ENCODE data around the gene USP36. TPM values are rescaled to one million over a fixed set of nuclear protein-coding genes. Genes with fewer than 3 reads are reported as not detected.

The USP36 gene
- total RNA-seq, 1 experiment from 2014 or later, result 24.6 TPM

DNA sequence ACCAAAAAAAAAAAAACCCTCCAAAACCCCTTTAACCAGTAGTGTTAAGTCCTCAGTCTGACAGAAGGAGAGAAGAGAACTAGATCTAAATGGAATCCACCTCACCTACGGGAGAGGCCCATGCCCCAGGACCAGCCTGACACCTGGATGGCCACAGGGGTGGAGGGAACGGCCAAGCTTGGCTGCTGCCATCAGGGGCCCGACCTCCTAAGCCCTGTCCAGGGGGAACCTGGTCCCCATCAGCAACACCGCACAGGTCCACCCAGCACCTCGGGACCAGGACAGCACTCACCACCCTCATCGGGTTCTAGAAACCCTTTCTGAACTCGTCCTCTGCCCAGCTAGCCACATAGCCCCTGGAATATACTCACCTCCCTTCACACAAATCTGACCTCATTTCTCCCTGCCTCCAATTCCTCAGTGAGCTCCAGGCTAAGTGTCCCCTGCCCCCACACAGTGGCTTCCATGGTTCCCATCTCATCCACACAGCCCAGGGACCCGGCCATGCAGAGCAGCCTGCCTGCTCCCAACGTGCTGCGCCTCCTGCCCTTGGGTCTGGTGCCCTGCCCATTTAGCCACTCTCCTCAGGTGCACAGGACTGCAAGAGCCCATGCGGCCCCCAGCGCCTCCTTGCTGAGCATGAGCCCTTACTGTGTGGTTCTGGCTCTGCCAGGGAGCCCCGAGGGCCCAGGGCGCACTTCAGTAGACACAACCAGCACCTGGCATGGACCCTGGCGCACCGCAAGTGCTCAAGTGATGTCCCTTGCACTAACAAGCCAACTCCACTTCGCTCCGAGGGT is 40.3 kb downstream of the USP36 start:
- DNase-seq, result no peak
- no peaks in the 10 kb centered on the region for H3K27me3 ChIP-seq (ENCODE audit: control insufficient read depth, insufficient read depth, low read length)
- no peak overlapping the region for H3K4me3 ChIP-seq (ENCODE audit: insufficient read depth, low read depth, low read length)
- peaks cover 31% of the 10 kb centered on the region for H3K36me3 ChIP-seq (replicated peaks; ENCODE audit: control insufficient read depth, insufficient read depth, low read length)

DNA sequence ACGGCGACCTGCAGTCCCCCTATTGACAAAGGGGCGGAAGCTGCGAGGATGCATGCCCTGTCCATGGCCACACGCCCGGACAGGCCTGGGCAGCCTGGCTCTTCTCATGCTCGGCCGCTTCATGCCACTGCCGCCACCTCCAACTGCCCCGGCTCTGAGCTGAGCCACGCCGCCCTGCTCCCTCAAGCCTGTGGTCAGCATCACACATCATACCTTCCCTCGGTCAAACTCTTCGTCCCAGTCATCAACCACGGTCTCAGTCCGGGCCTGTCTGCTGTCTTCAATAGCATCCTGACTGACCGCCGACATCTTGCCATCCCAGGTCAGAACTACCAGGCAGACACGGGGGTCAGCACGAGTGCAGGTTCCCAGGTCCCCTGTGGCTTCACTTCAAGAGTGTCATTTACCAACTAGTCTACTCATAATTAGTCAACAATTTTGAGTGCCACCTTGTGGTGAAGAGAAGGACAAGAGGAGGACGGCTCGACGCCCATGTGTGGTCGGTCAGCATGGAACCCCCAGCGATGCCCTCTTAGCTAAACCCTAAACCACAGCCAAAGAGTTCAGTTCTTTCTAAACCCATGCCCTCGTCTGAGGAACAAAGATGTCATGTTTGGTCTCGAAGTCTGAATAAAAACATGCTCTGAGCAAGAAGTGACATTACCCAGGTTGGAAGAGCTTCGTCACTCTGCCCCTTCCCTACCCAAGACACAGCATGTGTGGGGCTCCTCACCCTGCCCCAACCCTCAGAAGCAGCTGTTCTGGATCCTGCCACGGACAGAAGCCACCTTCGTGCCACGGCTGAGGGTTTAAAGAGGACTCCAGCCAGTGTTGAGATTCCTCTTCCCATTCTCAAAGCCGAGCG is 41.7 kb downstream of the USP36 start:
- peaks cover 34% of the 10 kb centered on the region for H3K36me3 ChIP-seq (replicated peaks; ENCODE audit: control insufficient read depth, insufficient read depth, low read length)
- no peak overlapping the region for H3K4me3 ChIP-seq (ENCODE audit: insufficient read depth, low read depth, low read length)
- H3K27me3 ChIP-seq (ENCODE audit: control insufficient read depth, insufficient read depth, low read length), result no peaks in the 10 kb centered on the region
- DNase-seq, result peak; percentile 69

DNA sequence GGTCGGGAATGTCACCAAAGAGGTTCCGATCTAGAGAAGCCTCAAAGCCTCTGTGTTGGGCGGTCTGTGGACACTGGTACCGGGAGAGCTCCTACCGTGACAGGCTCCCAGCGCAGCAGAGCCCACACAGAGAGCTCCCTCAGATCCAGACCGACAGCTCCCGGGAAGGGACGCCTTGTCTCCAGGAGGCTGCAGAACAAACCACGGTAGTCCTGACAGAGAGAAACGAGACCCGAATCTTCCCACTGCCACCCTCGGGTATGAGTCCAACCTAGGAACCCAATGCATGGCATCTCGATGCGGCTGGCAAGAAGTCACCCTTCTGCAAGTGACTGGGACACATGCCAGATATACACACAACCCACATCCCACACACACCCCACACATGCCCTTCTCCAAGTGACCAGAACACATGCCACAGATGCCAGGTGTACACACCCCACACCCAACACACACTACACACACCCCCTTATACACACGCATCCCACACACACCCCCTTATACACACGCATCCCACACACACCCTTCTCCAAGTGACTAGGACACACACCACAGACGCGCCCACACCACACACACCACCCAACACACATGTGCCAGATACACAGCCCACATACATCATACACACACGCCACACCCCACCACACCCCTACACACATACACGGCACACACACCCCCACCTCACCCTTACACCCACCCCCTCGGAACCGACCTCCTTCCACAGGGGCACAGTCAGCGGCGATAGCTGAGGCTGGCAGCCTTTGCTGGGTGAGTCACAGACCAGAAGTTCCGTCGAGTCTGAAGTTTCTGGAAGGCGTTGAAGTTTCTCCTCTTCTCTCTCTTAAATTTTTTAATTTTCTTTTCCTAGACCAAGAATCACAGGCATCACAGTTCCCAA is 42.7 kb downstream of the USP36 start:
- Histone ChIP-seq H3K36me3 (replicated peaks; ENCODE audit: control insufficient read depth, insufficient read depth, low read length) (peaks cover 35% of the 10 kb centered on the region), H3K4me3 (ENCODE audit: insufficient read depth, low read depth, low read length) (no peak overlapping the region), H3K27me3 (ENCODE audit: control insufficient read depth, insufficient read depth, low read length) (no peaks in the 10 kb centered on the region)
- DNase-seq, result no peak

DNA sequence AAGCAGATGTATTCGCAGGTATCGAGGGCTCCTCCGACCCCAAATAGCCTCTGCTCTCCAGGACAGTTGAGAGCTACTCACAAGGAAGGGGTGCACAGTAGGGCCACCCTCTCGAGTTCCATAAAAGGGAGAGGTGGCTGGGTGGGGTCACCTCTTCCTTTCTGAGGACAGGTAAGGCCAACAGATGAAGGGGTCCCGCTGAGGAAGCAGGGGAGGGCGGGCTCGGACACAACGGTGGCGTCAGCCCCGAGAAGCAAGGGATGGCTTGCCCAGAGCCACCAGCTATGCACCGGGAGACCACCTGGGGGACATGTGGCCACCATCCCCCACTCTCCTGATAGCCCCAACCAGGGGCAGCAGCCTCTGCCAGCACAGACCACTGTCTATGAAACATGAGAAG is 43.4 kb downstream of the USP36 start:
- H3K27me3 ChIP-seq (ENCODE audit: control insufficient read depth, insufficient read depth, low read length), result no peaks in the 10 kb centered on the region
- DNase-seq, result no peak
- H3K4me3 ChIP-seq (ENCODE audit: insufficient read depth, low read depth, low read length), result no peak overlapping the region
- peaks cover 35% of the 10 kb centered on the region for H3K36me3 ChIP-seq (replicated peaks; ENCODE audit: control insufficient read depth, insufficient read depth, low read length)

DNA sequence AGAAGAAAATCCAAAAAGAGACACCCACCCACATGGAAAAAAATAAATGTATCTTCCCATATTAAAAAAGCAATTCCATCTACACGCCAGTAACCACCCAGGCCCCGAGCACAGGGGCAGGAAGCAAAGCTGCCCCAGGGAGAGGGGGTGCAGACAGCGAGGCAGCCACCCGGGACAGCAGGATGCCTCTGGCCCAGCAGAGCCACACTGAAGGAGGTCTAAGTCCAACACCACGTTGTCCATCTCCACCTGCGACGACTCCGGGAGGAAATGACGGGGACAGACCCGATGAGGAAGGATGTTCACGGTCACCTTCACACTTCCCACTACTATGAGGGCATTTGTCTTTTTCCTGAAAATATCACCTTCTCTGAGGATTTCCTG is 44.1 kb downstream of the USP36 start:
- Histone ChIP-seq H3K27me3 (ENCODE audit: control insufficient read depth, insufficient read depth, low read length) (no peaks in the 10 kb centered on the region), H3K36me3 (replicated peaks; ENCODE audit: control insufficient read depth, insufficient read depth, low read length) (peaks cover 33% of the 10 kb centered on the region), H3K4me3 (ENCODE audit: insufficient read depth, low read depth, low read length) (no peak overlapping the region)
- DNase-seq, result no peak

DNA sequence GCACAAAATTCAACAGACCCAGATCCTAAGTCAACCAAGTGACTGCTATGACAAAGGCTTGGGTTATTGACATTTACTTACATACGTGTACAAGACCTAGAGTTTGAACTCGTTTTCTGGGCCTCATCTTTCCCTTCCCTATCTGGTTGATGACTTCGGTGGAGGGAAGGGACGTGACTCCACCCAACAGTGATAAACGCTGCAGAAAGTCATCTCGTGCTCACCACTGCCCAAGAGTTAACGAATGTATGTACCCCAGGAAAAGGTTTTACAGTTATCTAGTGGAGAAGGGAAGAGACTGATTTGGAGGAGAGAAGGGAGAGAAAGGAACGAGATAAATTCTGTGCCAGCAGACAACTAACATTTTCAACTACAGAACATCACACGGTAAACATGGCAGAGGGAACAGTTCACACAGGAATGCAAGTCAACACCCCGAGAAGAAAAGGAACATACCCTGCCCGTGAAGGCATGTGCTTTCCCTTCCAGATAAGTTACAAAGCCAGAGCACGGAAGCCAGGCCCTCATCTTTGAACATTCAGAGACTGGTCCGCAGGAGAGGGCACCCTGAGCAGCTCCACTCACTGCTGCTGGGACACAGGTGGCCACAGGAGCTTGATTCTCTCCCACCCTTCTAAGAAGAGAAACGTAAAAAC is 44.6 kb downstream of the USP36 start:
- Histone ChIP-seq H3K27me3 (ENCODE audit: control insufficient read depth, insufficient read depth, low read length) (no peaks in the 10 kb centered on the region), H3K36me3 (replicated peaks; ENCODE audit: control insufficient read depth, insufficient read depth, low read length) (peaks cover 33% of the 10 kb centered on the region), H3K4me3 (ENCODE audit: insufficient read depth, low read depth, low read length) (no peak overlapping the region)
- DNase-seq, result no peak

DNA sequence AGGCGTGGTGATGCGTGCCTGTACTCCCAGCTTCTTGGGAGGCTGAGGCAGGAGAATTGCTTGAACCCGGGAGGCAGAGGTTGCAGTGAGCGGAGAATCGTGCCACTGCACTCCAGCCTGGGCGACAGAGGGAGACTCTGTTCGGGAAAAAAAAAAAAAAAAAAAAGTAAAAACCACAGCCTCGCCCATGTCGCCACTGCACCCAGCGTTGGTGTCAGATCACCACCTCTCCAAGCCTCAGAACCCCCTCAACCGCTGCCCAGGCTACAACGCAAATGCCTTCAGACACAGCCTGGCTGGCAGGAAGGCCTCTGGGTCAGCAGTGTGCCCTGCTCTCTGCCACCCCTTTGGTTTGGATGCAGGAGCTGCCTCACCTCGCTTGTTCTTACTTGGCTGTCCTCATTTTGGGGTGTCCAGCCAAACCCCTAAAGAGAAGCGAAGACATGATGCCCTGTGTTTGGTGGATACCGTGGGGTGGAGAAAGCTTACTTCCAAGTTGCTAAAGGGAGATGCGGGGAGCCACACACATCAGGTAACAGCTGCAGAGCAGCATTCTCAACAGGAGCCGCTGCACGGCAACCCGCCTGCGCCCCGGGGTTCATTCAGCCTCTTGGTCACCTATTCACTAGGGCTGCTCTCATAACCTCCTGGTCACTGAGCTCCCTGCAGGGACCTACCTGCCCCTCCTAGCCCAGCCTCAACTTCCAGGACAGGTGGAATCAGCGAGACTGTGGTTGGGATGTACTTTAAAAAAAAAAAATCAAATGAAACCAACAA is 45.6 kb downstream of the USP36 start:
- no peak for DNase-seq
- Histone ChIP-seq H3K36me3 (replicated peaks; ENCODE audit: control insufficient read depth, insufficient read depth, low read length) (peaks cover 33% of the 10 kb centered on the region), H3K4me3 (ENCODE audit: insufficient read depth, low read depth, low read length) (no peak overlapping the region), H3K27me3 (ENCODE audit: control insufficient read depth, insufficient read depth, low read length) (no peaks in the 10 kb centered on the region)

DNA sequence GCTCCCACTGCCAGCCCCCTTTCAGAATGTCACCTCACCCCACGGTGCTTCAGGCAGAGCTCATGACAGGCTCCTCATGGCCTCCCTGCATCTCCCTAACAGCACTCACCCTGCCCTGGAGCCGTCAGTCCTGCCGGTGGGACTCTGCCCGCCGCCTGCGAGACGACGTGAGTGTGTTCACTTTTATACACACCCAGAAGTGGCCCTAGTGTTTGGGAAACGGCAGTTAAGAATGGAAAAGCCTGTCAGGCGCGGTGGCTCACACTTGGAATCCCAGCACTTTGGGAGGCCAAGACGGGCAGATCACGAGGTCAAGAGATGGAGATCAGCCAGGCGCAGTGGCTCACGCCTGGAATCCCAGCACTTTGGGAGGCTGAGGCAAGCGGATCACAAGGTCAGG is 46.2 kb downstream of the USP36 start:
- Histone ChIP-seq H3K36me3 (replicated peaks; ENCODE audit: control insufficient read depth, insufficient read depth, low read length) (peaks cover 32% of the 10 kb centered on the region), H3K27me3 (ENCODE audit: control insufficient read depth, insufficient read depth, low read length) (no peaks in the 10 kb centered on the region), H3K4me3 (ENCODE audit: insufficient read depth, low read depth, low read length) (no peak overlapping the region)
- DNase-seq, result no peak

DNA sequence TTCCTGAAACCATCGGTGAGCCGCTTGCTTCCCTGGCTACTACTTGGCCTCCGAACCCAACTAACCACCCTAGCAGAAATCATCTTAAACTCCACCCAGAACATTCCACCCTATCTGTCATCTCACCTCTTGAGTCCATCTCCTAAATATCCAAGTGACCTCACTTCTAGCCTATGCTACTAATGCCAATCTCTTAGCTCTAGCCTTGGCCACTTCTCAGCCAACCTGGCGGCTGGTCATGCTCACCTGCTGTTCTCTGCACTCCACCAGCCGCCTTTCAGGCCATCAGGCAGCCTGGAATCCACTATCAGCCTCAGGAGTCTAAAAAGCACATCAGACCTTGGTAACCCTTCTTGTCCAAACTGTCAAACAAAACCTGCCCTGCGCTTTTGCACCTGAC is 46.6 kb downstream of the USP36 start:
- no peaks in the 10 kb centered on the region for H3K27me3 ChIP-seq (ENCODE audit: control insufficient read depth, insufficient read depth, low read length)
- H3K4me3 ChIP-seq (ENCODE audit: insufficient read depth, low read depth, low read length), result no peak overlapping the region
- H3K36me3 ChIP-seq (replicated peaks; ENCODE audit: control insufficient read depth, insufficient read depth, low read length), result peaks cover 29% of the 10 kb centered on the region
- DNase-seq, result no peak

DNA sequence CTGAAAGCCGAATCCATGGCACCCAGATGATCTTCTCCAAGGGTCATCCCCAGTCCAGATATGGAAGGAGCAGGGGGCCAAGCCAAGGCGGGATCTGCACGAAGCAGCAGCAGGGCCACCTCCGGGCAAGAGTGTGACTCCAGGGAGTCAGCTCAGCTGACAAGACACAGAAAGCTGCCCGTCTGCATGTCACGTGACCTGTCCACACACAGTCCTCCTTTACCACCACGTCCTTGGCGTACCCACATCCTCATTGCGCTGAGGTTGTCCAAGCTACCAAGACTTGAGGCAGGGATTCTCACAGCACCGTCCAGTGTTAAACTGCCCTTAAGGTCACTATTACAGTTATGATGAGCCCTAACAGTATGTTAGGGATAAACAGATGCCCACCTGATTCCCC is 47.2 kb downstream of the USP36 start:
- H3K4me3 ChIP-seq (ENCODE audit: insufficient read depth, low read depth, low read length), result no peak overlapping the region
- H3K36me3 ChIP-seq (replicated peaks; ENCODE audit: control insufficient read depth, insufficient read depth, low read length), result peaks cover 26% of the 10 kb centered on the region
- DNase-seq, result no peak
- H3K27me3 ChIP-seq (ENCODE audit: control insufficient read depth, insufficient read depth, low read length), result no peaks in the 10 kb centered on the region

DNA sequence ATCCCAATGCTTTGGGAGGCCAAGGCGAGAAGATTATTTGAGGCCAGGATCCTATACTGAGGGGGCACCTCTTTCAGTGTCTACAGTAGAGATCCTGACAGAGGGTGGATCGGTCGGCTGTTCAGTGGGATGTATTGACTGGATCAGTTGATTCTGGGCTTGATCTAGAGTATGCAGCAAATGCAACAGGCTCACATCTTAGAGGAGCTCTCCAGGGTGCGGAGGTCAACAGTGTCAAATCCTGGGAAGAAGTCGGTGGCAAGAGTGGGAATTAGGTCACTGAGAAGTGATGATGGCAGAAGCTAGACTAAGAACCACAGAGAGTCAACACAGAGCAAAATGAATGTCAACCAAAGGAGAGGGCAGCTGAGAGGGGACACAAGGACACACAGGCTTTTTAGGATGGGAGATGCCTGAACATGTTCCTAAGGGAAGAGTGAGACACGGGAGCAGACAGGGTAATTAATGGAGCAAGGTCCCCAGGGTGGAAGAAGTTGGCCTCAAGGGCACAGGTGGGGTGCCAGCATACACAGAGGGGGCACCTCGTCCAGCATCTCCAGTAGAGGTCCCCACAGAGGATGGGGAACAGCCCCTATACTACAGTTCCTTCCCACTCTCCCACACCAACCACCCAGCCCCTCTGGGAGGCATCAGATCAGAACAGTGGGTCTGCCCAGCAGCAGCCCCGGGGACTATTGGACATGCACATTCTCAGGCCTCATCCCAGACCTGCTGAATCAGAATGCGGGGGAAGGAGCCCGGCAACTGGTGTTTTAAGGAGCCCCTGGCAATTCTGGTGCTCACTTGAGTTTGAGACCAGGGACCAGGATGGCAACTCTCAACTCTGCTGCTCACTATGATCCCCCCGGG is 48.5 kb downstream of the USP36 start:
- DNase-seq, result no peak
- Histone ChIP-seq H3K27me3 (ENCODE audit: control insufficient read depth, insufficient read depth, low read length) (no peaks in the 10 kb centered on the region), H3K4me3 (ENCODE audit: insufficient read depth, low read depth, low read length) (no peak overlapping the region), H3K36me3 (replicated peaks; ENCODE audit: control insufficient read depth, insufficient read depth, low read length) (peaks cover 17% of the 10 kb centered on the region)

DNA sequence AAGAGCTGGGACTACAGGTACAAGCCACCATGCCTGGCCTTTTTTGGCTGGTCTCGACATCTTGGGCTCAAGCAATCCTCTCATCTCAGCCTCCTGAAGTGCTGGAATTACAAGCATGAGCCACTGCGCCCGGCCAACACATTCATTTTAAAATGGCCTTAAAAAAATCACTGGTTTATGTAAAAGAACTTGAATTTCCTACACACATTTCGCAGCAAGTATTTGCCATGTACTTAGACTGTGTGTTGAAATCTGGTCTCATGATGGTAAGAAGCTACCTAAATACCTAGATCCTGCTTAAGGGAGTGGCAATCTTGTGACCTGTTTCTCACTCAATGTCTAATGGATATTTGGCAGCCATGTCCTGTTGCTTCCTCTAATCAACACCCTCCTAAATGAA is 50.1 kb downstream of the USP36 start:
- Histone ChIP-seq H3K27me3 (ENCODE audit: control insufficient read depth, insufficient read depth, low read length) (no peaks in the 10 kb centered on the region), H3K4me3 (ENCODE audit: insufficient read depth, low read depth, low read length) (no peak overlapping the region), H3K36me3 (replicated peaks; ENCODE audit: control insufficient read depth, insufficient read depth, low read length) (peaks cover 7% of the 10 kb centered on the region)
- no peak for DNase-seq

Measured in H7 (cell line).